BJ (cell line): Measurements from ENCODE around the gene SLC17A1. TPM values are rescaled to one million over a fixed set of nuclear protein-coding genes. Genes with fewer than 3 reads are reported as not detected.

Source experiments
- CTCF ChIA-PET: fragments of 350-600 bp; formaldehyde crosslinking; extraction: SDS; loops from one replicate; lab custom pipeline; 2021; ENCODE audit warnings: antibody characterized with exemption, inconsistent platforms; lab: Yijun Ruan, JAX
- POLR2A ChIA-PET: fragments of 300-600 bp; sonication (Branson Sonifier 250); formaldehyde crosslinking; extraction: SDS; loops from one replicate; lab custom pipeline; 2021; ENCODE audit warnings: antibody characterized with exemption; lab: Charles Lee
- DNase-seq: peaks from one replicate; pipeline ENCODE4 v3.0.0-alpha.2; 2011; ENCODE audit warnings: low read depth
- H3K27me3 ChIP-seq: 2 replicates; pipeline ENCODE4 v1.6.0; 2011; ENCODE audit warnings: low read length; ENCODE audit not compliant: control insufficient read depth, insufficient read depth
- H3K36me3 ChIP-seq: 2 replicates; pipeline ENCODE4 v1.5.1; 2011; ENCODE audit warnings: low read length; ENCODE audit not compliant: control insufficient read depth, insufficient read depth
- H3K4me3 ChIP-seq: 2 replicates; pipeline ENCODE4 v1.5.1; 2011; ENCODE audit warnings: low read depth, mild to moderate bottlenecking, control low read depth, low read length
- polyA plus RNA-seq: library from polyadenylated mRNA; depleted of rRNA; stranded (reverse); fragments of >200 nt; gene quantifications from 2 replicates; pipeline ENCODE4 v1.2.3, GENCODE V29; 2011
- TF ChIP-seq, protein P1 (sequence below): IDR thresholded peaks from 2 replicates; pipeline ENCODE4 v1.5.1; 2011; ENCODE audit warnings: low read depth, mild to moderate bottlenecking, control low read depth, inconsistent platforms, low read length, moderate library complexity; ENCODE audit not compliant: insufficient read depth

SLC17A1 gene
- polyA plus RNA-seq, 1 experiment, result not detected

GRCh38 chr6:25851961-25852360 lies 20.1 kb upstream of the SLC17A1 start:
- Histone ChIP-seq H3K4me3 (no peak overlapping the region), H3K36me3 (no peaks in the 10 kb centered on the region), H3K27me3 (no peaks in the 10 kb centered on the region)
- DNase-seq, result no peak
- TF ChIP-seq, protein P1, sequence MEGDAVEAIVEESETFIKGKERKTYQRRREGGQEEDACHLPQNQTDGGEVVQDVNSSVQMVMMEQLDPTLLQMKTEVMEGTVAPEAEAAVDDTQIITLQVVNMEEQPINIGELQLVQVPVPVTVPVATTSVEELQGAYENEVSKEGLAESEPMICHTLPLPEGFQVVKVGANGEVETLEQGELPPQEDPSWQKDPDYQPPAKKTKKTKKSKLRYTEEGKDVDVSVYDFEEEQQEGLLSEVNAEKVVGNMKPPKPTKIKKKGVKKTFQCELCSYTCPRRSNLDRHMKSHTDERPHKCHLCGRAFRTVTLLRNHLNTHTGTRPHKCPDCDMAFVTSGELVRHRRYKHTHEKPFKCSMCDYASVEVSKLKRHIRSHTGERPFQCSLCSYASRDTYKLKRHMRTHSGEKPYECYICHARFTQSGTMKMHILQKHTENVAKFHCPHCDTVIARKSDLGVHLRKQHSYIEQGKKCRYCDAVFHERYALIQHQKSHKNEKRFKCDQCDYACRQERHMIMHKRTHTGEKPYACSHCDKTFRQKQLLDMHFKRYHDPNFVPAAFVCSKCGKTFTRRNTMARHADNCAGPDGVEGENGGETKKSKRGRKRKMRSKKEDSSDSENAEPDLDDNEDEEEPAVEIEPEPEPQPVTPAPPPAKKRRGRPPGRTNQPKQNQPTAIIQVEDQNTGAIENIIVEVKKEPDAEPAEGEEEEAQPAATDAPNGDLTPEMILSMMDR, result no peak
- ChIA-PET POLR2A (no interaction called here), CTCF (no interaction called here)

DNA sequence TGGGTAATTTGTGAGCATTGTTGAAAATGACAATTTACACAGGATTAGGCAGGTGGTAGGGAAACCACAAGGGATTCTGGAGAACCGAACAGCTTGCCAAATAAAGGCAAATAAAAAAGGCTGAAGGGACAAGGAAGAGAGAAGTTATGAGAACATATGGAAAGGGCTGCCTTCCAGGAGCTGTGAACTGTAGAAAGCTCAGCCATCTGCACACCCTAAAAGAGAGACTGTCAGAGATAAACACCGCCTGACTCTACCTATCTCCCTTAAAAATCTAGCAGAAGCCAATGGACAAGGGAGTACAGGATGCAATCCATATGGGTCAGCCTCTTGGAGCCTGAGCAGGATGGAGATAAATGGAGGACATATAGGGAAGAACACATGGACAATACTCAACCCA lies 12.7 kb upstream of the SLC17A1 start:
- POLR2A ChIA-PET, result no interaction called here
- TF ChIP-seq, protein P1, result no peak
- CTCF ChIA-PET, result no interaction called here

DNA sequence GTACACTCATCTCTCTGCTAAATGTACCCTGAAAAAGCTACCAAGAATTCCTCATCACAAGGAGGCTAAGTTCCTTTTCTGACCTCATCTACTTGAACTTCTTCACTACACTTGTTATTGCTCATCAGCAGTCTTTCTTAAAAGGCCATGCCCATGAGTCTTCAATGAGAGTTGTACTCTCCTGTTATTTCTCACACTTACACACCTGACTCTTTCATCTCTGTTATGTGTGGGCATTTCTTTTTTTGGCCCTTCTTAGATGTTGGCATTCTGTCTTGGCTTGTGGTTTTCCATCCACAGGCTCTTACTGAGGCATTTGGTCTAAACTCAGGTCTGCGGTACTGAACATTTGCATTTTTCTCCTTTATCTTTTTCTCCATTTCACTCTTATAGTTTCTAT lies 10.7 kb upstream of the SLC17A1 start:
- ChIA-PET CTCF (no interaction called here), POLR2A (no interaction called here)
- H3K36me3 ChIP-seq, result no peaks in the 10 kb centered on the region
- DNase-seq, result no peak
- no peak overlapping the region for H3K4me3 ChIP-seq
- H3K27me3 ChIP-seq, result no peaks in the 10 kb centered on the region; the same call in 1 of the 2 replicates
- TF ChIP-seq, protein P1, result no peak

More for the DNA sequence above, 12.7 kb upstream of the SLC17A1 start:
- no peaks in the 10 kb centered on the region; the same call in 1 of the 2 replicates for H3K27me3 ChIP-seq
- DNase-seq, result no peak
- no peak overlapping the region for H3K4me3 ChIP-seq
- H3K36me3 ChIP-seq, result no peaks in the 10 kb centered on the region

DNA sequence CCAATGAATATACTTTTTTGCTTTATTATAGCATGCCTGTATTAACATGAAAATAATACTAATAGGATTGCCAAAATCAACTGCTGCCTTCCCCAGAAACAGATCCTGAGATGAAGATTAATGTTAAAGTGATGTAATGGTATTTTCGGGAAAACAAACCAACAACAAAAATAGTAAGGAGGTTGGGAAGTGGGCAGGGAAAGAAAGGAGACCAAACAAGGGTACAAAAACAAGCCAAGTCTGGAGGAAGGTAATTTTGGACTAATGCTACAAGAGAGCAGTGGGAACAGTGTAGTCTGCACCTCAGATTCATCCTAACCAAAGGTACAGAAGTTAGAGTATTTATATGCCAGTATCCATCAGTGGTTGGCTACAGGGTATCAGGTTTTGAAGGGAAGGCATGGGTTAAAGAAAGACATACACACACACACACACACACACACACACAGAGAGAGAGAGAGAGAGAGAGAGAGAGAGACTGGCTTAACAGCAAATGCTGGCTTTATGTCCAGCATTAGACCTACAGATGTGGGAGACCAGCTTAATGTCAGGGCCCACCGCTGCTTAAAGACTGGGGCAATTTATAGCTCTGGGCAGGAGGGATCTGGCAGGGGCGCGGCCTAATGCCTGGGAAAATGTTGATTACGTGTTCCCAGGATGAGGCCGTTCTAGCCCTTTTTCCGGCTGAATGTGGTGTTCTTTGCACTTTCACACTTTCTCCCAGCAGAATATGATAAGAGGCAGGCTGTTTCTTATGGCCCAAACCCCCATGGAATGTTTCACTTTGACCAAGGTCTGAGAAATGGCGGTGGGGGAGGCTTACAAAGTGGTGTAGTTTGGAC lies 3.8 kb upstream of the SLC17A1 start:
- TF ChIP-seq, protein P1, result no peak
- CTCF ChIA-PET, result interaction anchor here (0.6 kb wide), 1 partner anchor 314 kb away, joined by 3 read pairs; no protein-coding TSS in a partner anchor
- no peak for DNase-seq
- H3K4me3 ChIP-seq, result no peak overlapping the region
- H3K36me3 ChIP-seq, result no peaks in the 10 kb centered on the region
- H3K27me3 ChIP-seq, result 0 out of 2 replicates have a peak, but pooled peaks cover 2% of the 10 kb centered on the region
- POLR2A ChIA-PET, result no interaction called here

DNA sequence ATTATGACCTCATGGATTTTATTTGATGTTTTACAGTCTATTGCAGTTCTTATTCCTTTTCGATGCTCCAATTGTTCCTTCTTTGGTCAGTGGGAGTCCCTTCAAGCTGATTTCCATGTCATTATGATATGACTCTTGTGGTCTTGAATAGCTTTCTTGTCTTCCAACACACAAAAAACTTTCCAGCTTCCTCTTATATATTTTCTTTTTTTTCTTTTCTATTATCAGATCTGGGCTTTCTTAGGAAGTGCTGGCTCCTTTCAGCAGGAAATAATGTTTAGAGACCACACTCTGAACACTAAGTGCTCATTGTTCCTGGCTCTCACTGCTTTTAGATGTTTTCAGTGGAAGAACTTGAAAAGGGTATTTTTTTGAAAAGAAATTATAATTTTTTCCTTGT lies 3.1 kb upstream of the SLC17A1 start:
- TF ChIP-seq, protein P1, result no peak
- CTCF ChIA-PET, result no interaction called here
- no peak for DNase-seq
- H3K4me3 ChIP-seq, result no peak overlapping the region
- H3K36me3 ChIP-seq, result no peaks in the 10 kb centered on the region
- POLR2A ChIA-PET, result no interaction called here
- 0 out of 2 replicates have a peak, but pooled peaks cover 2% of the 10 kb centered on the region for H3K27me3 ChIP-seq
